HepG2 (cell line): ENCODE measurements around the gene FITM1.

Experiments
- AGO1 ChIP-seq: fragments of 200-400 bp; formaldehyde crosslinking; IDR thresholded peaks from 2 replicates; pipeline ENCODE4 v1.6.1; 2017; ENCODE audit warnings: mild to moderate bottlenecking, low read depth, low read length, moderate library complexity; ENCODE audit not compliant: poor library complexity, severe bottlenecking
- ATF1 ChIP-seq: IDR thresholded peaks from 2 replicates; pipeline ENCODE4 v1.6.1; 2016; ENCODE audit warnings: mild to moderate bottlenecking, control low read depth
- CCAR2 ChIP-seq: fragments of 200-400 bp; formaldehyde crosslinking; optimal IDR thresholded peaks from 2 replicates; pipeline ENCODE3; 2018; ENCODE audit warnings: low read depth, mild to moderate bottlenecking, low read length, moderate library complexity
- CTCF ChIP-seq: sonication (generic); formaldehyde crosslinking; IDR thresholded peaks from 2 replicates; pipeline ENCODE4 v1.5.0; 2020; ENCODE audit warnings: mild to moderate bottlenecking, missing genetic modification reagents, moderate library complexity
- PBX3 ChIP-seq: sonication (generic); formaldehyde crosslinking; IDR thresholded peaks from 2 replicates; pipeline ENCODE4 v1.8.1; 2023; ENCODE audit warnings: missing genetic modification reagents, inconsistent platforms, borderline replicate concordance
- ZNF121 ChIP-seq: sonication (generic); formaldehyde crosslinking; IDR thresholded peaks from 2 replicates; pipeline ENCODE4 v1.5.0; 2020; ENCODE audit warnings: mild to moderate bottlenecking, missing genetic modification reagents
- ZNF33A ChIP-seq: sonication (generic); formaldehyde crosslinking; IDR thresholded peaks from 2 replicates; pipeline ENCODE4 v1.5.1; 2020; ENCODE audit warnings: missing genetic modification reagents, mild to moderate bottlenecking, moderate library complexity, borderline replicate concordance
- ZNF605 ChIP-seq: sonication (generic); formaldehyde crosslinking; IDR thresholded peaks from 2 replicates; pipeline ENCODE4 v1.8.0; 2022; ENCODE audit warnings: mild to moderate bottlenecking, missing genetic modification reagents
- ZNF749 ChIP-seq: sonication (generic); formaldehyde crosslinking; IDR thresholded peaks from 2 replicates; pipeline ENCODE4 v1.8.0; 2022; ENCODE audit warnings: mild to moderate bottlenecking, missing genetic modification reagents, moderate library complexity, borderline replicate concordance

GRCh38 chr14:24081739-24082211, 48.7 kb upstream of the FITM1 start:
- TF ChIP-seq CTCF (CRISPR knock-in tag) (no peak), ZNF33A (CRISPR knock-in tag) (no peak), AGO1 (no peak), ZNF121 (CRISPR knock-in tag) (no peak), CCAR2 (no peak), ZNF605 (no peak), PBX3 (CRISPR knock-in tag) (no peak), ATF1 (CRISPR knock-in tag) (no peak), ZNF749 (CRISPR knock-in tag) (no peak)
